ENCODE results near the gene CSRP1. TPM values are rescaled to one million over a fixed set of nuclear protein-coding genes. Genes with fewer than 3 reads are reported as not detected.

The CSRP1 gene
- total RNA-seq, 1 experiment from 2014 or later, result 14.3 TPM

DNA sequence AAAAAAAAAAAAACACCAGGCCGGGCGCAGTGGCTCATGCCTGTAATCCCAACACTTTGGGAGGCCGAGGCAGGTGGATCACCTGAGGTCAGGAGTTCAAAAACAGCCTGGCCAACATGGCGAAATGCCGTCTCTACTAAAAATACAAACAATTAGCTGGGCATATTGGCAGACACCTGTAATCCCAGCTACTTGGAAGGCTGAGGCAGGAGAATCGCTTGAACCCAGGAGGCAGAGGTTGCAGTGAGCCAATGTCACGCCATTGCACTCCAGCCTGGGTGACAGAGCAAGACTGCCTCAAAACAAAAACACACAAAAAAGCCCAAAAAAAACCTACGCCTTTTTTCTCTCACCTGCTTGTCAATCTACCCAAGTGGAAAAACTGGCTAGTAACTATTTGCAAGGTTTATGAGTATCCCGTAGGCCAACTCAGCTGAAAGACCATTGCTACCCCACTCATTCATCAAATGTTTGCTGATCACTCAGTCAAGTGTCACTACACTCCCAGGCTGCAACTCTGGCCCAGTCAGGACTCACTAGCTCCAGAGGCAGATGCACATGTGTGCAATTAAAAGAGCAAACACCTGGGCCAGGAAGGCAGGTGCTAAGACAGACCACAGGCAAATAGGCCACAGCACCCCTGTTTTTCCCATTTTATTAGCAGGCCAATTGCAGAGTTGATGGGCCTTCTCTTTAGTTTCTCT is 2.0 kb downstream of the CSRP1 start:
- TF ChIP-seq ZNF219 (CRISPR knock-in tag; IDR thresholded peaks at IDR 0.05; ENCODE audit: borderline replicate concordance) (no peak), SOX15 (CRISPR knock-in tag; IDR thresholded peaks at IDR 0.05) (no peak), FOXK1 (CRISPR knock-in tag; IDR thresholded peaks at IDR 0.05) (no peak), ZNF263 (CRISPR knock-in tag; IDR thresholded peaks at IDR 0.05; ENCODE audit: low read depth) (no peak), ZNF138 (CRISPR knock-in tag; conservative IDR thresholded peaks at IDR 0.05) (no peak), MXD4 (CRISPR knock-in tag; IDR thresholded peaks at IDR 0.05; ENCODE audit: borderline replicate concordance) (no peak), CREB1 (CRISPR knock-in tag; IDR thresholded peaks at IDR 0.05) (no peak), ZNF671 (CRISPR knock-in tag; IDR thresholded peaks at IDR 0.05) (no peak), OVOL2 (CRISPR knock-in tag; IDR thresholded peaks at IDR 0.05; ENCODE audit: borderline replicate concordance) (no peak), FOXP1 (CRISPR knock-in tag; IDR thresholded peaks at IDR 0.05; ENCODE audit: borderline replicate concordance) (no peak), NR2C2 (CRISPR knock-in tag; IDR thresholded peaks at IDR 0.05) (no peak)
- TF ChIP-seq, protein P1, sequence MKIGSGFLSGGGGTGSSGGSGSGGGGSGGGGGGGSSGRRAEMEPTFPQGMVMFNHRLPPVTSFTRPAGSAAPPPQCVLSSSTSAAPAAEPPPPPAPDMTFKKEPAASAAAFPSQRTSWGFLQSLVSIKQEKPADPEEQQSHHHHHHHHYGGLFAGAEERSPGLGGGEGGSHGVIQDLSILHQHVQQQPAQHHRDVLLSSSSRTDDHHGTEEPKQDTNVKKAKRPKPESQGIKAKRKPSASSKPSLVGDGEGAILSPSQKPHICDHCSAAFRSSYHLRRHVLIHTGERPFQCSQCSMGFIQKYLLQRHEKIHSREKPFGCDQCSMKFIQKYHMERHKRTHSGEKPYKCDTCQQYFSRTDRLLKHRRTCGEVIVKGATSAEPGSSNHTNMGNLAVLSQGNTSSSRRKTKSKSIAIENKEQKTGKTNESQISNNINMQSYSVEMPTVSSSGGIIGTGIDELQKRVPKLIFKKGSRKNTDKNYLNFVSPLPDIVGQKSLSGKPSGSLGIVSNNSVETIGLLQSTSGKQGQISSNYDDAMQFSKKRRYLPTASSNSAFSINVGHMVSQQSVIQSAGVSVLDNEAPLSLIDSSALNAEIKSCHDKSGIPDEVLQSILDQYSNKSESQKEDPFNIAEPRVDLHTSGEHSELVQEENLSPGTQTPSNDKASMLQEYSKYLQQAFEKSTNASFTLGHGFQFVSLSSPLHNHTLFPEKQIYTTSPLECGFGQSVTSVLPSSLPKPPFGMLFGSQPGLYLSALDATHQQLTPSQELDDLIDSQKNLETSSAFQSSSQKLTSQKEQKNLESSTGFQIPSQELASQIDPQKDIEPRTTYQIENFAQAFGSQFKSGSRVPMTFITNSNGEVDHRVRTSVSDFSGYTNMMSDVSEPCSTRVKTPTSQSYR (CRISPR knock-in tag; IDR thresholded peaks at IDR 0.05), result no peak
- Mint-ChIP-seq H3K9me3 (no peaks in the 10 kb centered on the region), H3K27ac (peak overlapping the region; percentile 96), H3K4me3 (no peak overlapping the region), H3K27me3 (ENCODE audit: low read depth) (peaks cover 39% of the 10 kb centered on the region), H3K36me3 (no peaks in the 10 kb centered on the region), H3K4me1 (peaks cover 60% of the 10 kb centered on the region)
- DNase-seq (ENCODE audit: low spot score), result no peak
- POLR2A ChIA-PET, result interaction anchor here (1.3 to 2.0 kb wide), 2 partner anchors 23 to 26 kb away, joined by 3 to 11 read pairs; no protein-coding TSS in a partner anchor
- no peak for ATAC-seq
- CTCF ChIA-PET, result interaction anchor here (1.0 to 11.6 kb wide), 10 partner anchors 8 to 288 kb away, joined by 3 to 276 read pairs (median 6); partner anchors contain the start of gene PHLDA3

DNA sequence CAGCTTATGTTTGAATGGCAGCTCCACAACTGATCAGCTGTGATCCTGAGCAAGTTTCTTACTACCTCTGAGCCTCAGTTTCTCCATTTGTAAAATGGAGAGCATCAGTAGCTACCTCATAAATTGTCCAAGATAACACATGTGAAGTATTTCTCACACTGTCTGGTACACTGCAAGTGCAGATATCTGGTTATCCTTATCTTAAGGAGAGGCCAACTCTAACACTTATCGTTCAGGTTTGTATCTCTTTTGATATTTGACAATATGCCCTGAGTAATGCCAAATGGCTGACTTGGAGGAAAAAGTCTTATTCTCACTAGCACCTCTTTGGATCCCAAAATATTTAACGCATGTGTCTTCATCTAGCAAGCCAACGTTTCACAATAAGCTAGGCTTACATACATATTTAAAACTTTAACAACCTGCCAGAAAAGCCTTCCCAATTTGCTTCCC is 2.7 kb downstream of the CSRP1 start:
- H3K9me3 Mint-ChIP-seq, result no peaks in the 10 kb centered on the region
- no peak for ATAC-seq
- POLR2A ChIA-PET, result interaction anchor here (1.3 to 3.6 kb wide), 5 partner anchors 8 to 35 kb away, joined by 3 to 24 read pairs (median 5); partner anchors contain the start of gene PHLDA3

More for the DNA sequence above, 2.7 kb downstream of the CSRP1 start:
- H3K4me1 Mint-ChIP-seq, result peaks cover 62% of the 10 kb centered on the region
- CTCF ChIA-PET, result interaction anchor here (1.7 to 11.6 kb wide), 4 partner anchors 9 to 68 kb away, joined by 3 to 276 read pairs (median 77); partner anchors contain the start of gene PHLDA3
- H3K27ac Mint-ChIP-seq, result no peak overlapping the region; the same call in 1 of the 2 replicates
- H3K36me3 Mint-ChIP-seq, result no peaks in the 10 kb centered on the region
- H3K27me3 Mint-ChIP-seq (ENCODE audit: low read depth), result peaks cover 35% of the 10 kb centered on the region
- no peak for DNase-seq (ENCODE audit: low spot score)
- no peak for TF ChIP-seq TEAD1 (CRISPR knock-in tag; IDR thresholded peaks at IDR 0.05)
- no peak for TF ChIP-seq FOXJ3 (CRISPR knock-in tag; IDR thresholded peaks at IDR 0.05; ENCODE audit: borderline replicate concordance)
- TF ChIP-seq NFYB (CRISPR knock-in tag; conservative IDR thresholded peaks at IDR 0.05; ENCODE audit: low read depth), result no peak
- TF ChIP-seq, protein P1 (CRISPR knock-in tag; IDR thresholded peaks at IDR 0.05), result no peak
- TF ChIP-seq, protein P2, sequence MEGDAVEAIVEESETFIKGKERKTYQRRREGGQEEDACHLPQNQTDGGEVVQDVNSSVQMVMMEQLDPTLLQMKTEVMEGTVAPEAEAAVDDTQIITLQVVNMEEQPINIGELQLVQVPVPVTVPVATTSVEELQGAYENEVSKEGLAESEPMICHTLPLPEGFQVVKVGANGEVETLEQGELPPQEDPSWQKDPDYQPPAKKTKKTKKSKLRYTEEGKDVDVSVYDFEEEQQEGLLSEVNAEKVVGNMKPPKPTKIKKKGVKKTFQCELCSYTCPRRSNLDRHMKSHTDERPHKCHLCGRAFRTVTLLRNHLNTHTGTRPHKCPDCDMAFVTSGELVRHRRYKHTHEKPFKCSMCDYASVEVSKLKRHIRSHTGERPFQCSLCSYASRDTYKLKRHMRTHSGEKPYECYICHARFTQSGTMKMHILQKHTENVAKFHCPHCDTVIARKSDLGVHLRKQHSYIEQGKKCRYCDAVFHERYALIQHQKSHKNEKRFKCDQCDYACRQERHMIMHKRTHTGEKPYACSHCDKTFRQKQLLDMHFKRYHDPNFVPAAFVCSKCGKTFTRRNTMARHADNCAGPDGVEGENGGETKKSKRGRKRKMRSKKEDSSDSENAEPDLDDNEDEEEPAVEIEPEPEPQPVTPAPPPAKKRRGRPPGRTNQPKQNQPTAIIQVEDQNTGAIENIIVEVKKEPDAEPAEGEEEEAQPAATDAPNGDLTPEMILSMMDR (IDR thresholded peaks at IDR 0.05), result no peak
- no peak for TF ChIP-seq TEAD4 (CRISPR knock-in tag; IDR thresholded peaks at IDR 0.05)
- no peak overlapping the region for H3K4me3 Mint-ChIP-seq
